Mammary epithelial cell (primary cell): Measurements from ENCODE around the gene TSTD1.

Experiments used
- EZH2 ChIP-seq: IDR thresholded peaks from 2 replicates; pipeline ENCODE4 v1.6.1; 2012; ENCODE audit warnings: low read length, inconsistent platforms, borderline replicate concordance
- TF ChIP-seq, protein P1 (sequence below), 2 donors: IDR thresholded peaks in 1 of 2; conservative IDR thresholded peaks in 1 of 2; 2 replicates each; pipeline ENCODE4 v1.5.1; 2011 to 2012; ENCODE audit warnings: inconsistent platforms in 2 of 2, low read length in 2 of 2, mild to moderate bottlenecking in 2 of 2, control low read depth in 1 of 2, low read depth in 1 of 2; ENCODE audit not compliant: insufficient read depth in 1 of 2; ENCODE audit errors: extremely low read depth in 1 of 2

GRCh38 chr1:161045736-161046604 is 7.2 kb upstream of the TSTD1 start, which contains the start of gene USF1:
- TF ChIP-seq, protein P1, sequence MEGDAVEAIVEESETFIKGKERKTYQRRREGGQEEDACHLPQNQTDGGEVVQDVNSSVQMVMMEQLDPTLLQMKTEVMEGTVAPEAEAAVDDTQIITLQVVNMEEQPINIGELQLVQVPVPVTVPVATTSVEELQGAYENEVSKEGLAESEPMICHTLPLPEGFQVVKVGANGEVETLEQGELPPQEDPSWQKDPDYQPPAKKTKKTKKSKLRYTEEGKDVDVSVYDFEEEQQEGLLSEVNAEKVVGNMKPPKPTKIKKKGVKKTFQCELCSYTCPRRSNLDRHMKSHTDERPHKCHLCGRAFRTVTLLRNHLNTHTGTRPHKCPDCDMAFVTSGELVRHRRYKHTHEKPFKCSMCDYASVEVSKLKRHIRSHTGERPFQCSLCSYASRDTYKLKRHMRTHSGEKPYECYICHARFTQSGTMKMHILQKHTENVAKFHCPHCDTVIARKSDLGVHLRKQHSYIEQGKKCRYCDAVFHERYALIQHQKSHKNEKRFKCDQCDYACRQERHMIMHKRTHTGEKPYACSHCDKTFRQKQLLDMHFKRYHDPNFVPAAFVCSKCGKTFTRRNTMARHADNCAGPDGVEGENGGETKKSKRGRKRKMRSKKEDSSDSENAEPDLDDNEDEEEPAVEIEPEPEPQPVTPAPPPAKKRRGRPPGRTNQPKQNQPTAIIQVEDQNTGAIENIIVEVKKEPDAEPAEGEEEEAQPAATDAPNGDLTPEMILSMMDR (conservative IDR thresholded peaks at IDR 0.05 in 1 of 2, IDR thresholded peaks at IDR 0.05 in 1 of 2; ENCODE audit: extremely low read depth in 1 of 2, insufficient read depth in 1 of 2, low read depth in 1 of 2, low read length in 2 of 2) = no peak
- TF ChIP-seq EZH2 = no peak
